Astrocyte of the spinal cord (primary cell): Measurements from ENCODE around the gene SPACA9.

Source experiments
- DNase-seq: peaks from one replicate; pipeline ENCODE4 v3.0.0; 2011; ENCODE audit warnings: low read depth, low spot score
- H3K4me3 ChIP-seq: 2 replicates; pipeline ENCODE4 v1.5.1; 2011; ENCODE audit warnings: low read depth, mild to moderate bottlenecking, low read length, moderate library complexity
- in situ Hi-C: cut with HindIII; loops from 2 replicates; pipeline ENCODE4 v1.10.0; 2017; ENCODE audit warnings: low sequenced_read_pairs
- TF ChIP-seq, protein P1 (sequence below): IDR thresholded peaks from 2 replicates; pipeline ENCODE4 v1.5.1; 2012; ENCODE audit warnings: low read depth, mild to moderate bottlenecking, low read length, inconsistent platforms

The SPACA9 gene

DNA sequence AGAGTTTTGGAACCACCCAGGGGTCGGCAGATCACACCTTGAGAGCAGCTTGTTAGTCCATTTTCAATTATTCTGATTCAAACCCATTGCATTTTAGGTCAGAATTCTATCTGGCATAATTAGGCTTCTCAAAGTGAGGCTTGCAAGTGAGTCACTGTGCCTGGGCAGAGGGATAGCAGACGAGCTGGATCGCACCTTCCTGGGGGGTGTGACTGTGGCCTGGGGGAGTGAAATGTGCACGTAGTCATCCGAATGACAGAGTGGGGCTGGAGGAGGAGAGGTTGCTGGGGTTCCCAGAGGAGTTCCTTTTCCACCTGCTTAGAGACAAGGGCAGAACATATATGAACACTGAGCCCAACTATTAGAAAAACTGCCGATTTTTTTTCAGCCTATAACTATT is 31.7 kb downstream of the SPACA9 start:
- no peak for DNase-seq
- in situ Hi-C loops: no loop called here
- TF ChIP-seq, protein P1, sequence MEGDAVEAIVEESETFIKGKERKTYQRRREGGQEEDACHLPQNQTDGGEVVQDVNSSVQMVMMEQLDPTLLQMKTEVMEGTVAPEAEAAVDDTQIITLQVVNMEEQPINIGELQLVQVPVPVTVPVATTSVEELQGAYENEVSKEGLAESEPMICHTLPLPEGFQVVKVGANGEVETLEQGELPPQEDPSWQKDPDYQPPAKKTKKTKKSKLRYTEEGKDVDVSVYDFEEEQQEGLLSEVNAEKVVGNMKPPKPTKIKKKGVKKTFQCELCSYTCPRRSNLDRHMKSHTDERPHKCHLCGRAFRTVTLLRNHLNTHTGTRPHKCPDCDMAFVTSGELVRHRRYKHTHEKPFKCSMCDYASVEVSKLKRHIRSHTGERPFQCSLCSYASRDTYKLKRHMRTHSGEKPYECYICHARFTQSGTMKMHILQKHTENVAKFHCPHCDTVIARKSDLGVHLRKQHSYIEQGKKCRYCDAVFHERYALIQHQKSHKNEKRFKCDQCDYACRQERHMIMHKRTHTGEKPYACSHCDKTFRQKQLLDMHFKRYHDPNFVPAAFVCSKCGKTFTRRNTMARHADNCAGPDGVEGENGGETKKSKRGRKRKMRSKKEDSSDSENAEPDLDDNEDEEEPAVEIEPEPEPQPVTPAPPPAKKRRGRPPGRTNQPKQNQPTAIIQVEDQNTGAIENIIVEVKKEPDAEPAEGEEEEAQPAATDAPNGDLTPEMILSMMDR: no peak

DNA sequence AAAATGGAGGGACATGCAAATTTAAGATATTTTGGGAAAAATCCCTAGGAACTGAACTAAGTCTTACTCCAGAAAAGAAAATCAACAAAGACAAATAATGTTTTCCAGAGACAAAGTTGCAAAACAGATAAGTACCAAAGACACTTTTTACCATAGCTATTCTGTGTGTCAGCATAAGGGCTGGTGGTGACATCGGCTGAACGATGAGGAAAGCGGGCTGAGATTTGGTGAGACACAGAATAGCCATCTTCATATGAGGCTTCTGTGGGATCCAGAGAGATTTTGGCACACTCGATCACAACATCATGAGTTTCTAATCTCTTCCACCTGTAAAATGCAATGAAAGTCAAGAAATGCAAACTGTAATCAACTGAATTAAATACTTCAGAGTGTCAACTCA is 33.4 kb downstream of the SPACA9 start:
- TF ChIP-seq, protein P1: no peak
- DNase-seq: no peak
- H3K4me3 ChIP-seq: no peak overlapping the region
- in situ Hi-C loops: no loop called here

More for the DNA sequence above, 31.7 kb downstream of the SPACA9 start:
- no peak overlapping the region for H3K4me3 ChIP-seq

DNA sequence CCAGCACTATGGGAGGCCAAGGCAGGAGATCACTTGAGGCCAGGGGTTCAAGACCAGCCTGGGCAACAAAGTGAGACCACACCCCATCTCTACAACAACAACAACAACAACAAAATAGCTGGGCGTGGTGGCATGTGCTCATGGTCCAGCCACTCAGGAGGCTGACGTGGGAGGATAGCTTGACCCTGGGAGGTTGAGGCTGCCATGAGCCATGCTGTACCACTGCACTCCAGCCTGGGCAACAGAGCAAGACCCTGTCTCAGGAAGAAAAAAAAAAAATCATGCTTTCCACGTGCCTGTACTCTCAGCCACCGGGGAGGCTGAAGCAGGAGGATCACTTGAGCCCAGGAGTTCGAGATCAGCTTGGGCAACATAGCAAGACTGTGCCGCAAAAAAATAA is 36.2 kb downstream of the SPACA9 start:
- TF ChIP-seq, protein P1: no peak
- H3K4me3 ChIP-seq: no peak overlapping the region
- in situ Hi-C loops: no loop called here
- DNase-seq: no peak

DNA sequence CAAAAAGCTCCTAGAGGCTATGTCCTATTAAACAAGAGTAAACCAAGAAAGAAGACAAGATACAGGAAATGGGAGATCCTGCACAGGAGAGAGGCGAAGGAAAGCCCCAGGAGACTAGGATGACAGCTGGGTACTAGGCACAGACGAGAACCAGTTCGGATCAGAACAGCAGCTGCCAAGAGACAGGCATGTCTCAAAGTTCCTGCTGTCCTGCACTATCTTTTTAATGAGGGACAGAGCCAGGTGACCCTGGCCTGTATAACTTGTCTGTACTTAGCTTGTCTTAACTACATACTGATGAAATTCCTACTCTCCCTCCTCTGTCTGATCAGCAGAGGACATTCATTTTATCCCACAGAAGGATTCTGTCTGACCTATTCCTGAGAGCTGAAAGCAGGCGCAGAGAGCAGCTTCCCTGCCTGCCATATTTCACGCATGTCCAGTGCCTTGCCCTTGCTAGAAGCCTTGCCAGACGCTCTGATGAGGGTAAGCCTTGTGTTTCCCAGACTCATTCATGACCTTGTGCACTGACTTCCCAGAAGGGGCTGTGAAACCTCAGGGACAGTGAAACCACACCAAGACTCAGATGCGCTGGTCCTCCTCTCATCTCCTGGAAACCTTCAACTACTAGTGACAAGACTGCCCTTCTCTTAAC is 41.0 kb downstream of the SPACA9 start:
- no peak overlapping the region for H3K4me3 ChIP-seq
- in situ Hi-C loops: no loop called here
- DNase-seq: no peak
- TF ChIP-seq, protein P1: no peak

DNA sequence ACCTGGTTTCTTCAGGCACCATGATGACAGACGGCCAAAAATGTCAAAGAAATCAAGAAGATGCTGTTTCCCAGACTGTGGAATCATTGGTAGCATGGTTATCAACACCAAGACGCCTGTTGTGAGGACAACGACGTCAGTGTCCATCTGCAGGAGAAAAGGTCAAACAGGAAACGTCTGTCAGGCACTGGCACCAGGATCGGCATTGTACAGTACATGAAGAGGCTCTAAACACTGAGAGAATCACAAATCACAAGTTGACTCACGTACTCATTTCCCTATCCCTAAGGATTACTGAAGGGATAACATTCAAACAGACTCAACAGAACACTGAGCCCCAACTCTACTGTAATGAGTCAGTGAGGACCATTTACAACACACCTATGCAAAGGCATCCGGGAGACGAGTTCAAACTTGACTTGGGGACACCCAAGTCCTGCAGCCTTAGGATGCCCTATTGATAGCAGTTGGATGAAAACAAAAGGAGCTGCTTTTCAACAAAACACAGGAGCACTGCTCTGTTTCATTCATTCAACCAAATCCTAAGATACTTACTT is 44.7 kb downstream of the SPACA9 start:
- DNase-seq: no peak
- TF ChIP-seq, protein P1: no peak
- in situ Hi-C loops: no loop called here
- no peak overlapping the region for H3K4me3 ChIP-seq

DNA sequence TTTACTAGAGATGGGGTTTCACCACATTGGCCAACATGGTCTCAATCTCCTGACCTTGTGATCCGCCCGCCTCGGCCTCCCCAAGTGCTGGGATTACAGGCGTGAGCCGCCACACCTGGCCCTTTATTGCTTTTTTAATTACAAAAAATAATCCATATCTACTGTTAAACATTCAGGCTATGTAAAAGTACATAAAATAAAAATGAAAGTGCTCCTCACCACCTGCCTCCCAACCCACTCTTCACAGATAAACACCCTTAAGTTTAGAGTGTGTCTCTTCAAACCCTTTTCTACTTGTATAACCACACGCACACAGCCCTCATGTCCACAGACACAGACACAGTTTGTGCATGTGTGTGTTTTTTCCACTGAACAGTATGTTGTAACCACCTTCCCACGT is 49.0 kb downstream of the SPACA9 start:
- no peak overlapping the region for H3K4me3 ChIP-seq
- in situ Hi-C loops: no loop called here
- TF ChIP-seq, protein P1: no peak
- DNase-seq: no peak
